PC-9 (cell line): ENCODE measurements around the gene TMEM273. TPM values are rescaled to one million over a fixed set of nuclear protein-coding genes. Genes with fewer than 3 reads are reported as not detected.

ENCODE experiments used
- BruUV-seq: library from RNA; stranded (reverse); fragments of 400-500 nt; replicated peaks from 2 replicates; lab custom pipeline; 2021; lab: Mats Ljungman, UMichigan
- CTCF ChIA-PET: fragments of 300-600 bp; sonication (Branson Sonifier 250); formaldehyde crosslinking; loops from one replicate; lab custom pipeline; 2022; ENCODE audit warnings: antibody characterized with exemption; lab: Charles Lee
- POLR2A ChIA-PET: fragments of 300-600 bp; sonication (Branson Sonifier 250); formaldehyde crosslinking; loops from one replicate; lab custom pipeline; 2022; ENCODE audit warnings: antibody characterized with exemption; ENCODE audit not compliant: unreplicated experiment; lab: Charles Lee
- DNase-seq, 2 experiments: peaks; one replicate each; pipeline versions ENCODE4 v3.0.0 to v3.0.0-alpha.2; 2015 to 2022; ENCODE audit warnings: mixed read lengths in 1 of 2
- H2AFZ ChIP-seq: fragments of 200-600 bp; sonication (generic); 2 replicates; pipeline ENCODE4 v1.8.1; 2017; ENCODE audit warnings: antibody characterized with exemption
- H3F3A ChIP-seq: fragments of 200-600 bp; sonication (generic); 2 replicates; pipeline ENCODE4 v1.8.1; 2017; ENCODE audit warnings: antibody characterized with exemption, mild to moderate bottlenecking, low read depth; ENCODE audit not compliant: insufficient read depth
- H3K27ac ChIP-seq: fragments of 200-600 bp; sonication (generic); 2 replicates; pipeline ENCODE4 v1.6.1; 2016; ENCODE audit warnings: mixed run types
- H3K27me3 ChIP-seq: fragments of 200-600 bp; sonication (generic); 2 replicates; pipeline ENCODE4 v1.6.1; 2016; ENCODE audit warnings: low read depth, mixed run types; ENCODE audit not compliant: insufficient read depth
- H3K36me3 ChIP-seq: fragments of 200-600 bp; sonication (generic); 2 replicates; pipeline ENCODE4 v1.6.1; 2016; ENCODE audit warnings: low read depth, mixed run types
- H3K4me1 ChIP-seq: fragments of 200-600 bp; sonication (generic); replicated peaks from 2 replicates; pipeline ENCODE4 v1.6.1; 2016; ENCODE audit warnings: mixed run types; ENCODE audit not compliant: insufficient read depth
- H3K4me2 ChIP-seq: fragments of 200-600 bp; sonication (generic); 2 replicates; pipeline ENCODE4 v1.6.1; 2017; ENCODE audit warnings: mixed run types
- H3K4me3 ChIP-seq: fragments of 200-600 bp; sonication (generic); 2 replicates; pipeline ENCODE4 v1.6.1; 2016; ENCODE audit warnings: mixed run types
- H3K79me2 ChIP-seq: fragments of 200-600 bp; sonication (generic); 2 replicates; pipeline ENCODE4 v1.6.1; 2017; ENCODE audit warnings: low read depth, mixed run types
- H3K9me2 ChIP-seq: fragments of 200-600 bp; sonication (generic); 2 replicates; pipeline ENCODE4 v1.8.1; 2017; ENCODE audit warnings: mild to moderate bottlenecking; ENCODE audit not compliant: insufficient read depth
- H3K9me3 ChIP-seq: fragments of 200-600 bp; sonication (generic); 2 replicates; pipeline ENCODE4 v1.8.1; 2016; ENCODE audit warnings: low read depth; ENCODE audit not compliant: insufficient read depth
- H4K20me1 ChIP-seq: fragments of 200-600 bp; sonication (generic); 2 replicates; pipeline ENCODE4 v1.8.1; 2017; ENCODE audit not compliant: insufficient read depth
- EZH2 ChIP-seq: fragments of 200-600 bp; sonication (generic); IDR thresholded peaks from 2 replicates; pipeline ENCODE4 v1.8.0; 2017; ENCODE audit warnings: antibody characterized with exemption, low read depth
- intact Hi-C: fragments of 100-400 bp; cut with micrococcal nuclease; formaldehyde crosslinking; loops from one replicate; pipeline ENCODE4 v1.10.0; 2022; ENCODE audit not compliant: unreplicated experiment
- total RNA-seq: library from RNA; stranded (reverse); gene quantifications from 2 replicates; pipeline ENCODE4 v1.2.3, GENCODE V29; 2021
- TF ChIP-seq, protein P1 (sequence below): fragments of 200-600 bp; sonication (generic); conservative IDR thresholded peaks from 2 replicates; pipeline ENCODE4 v1.6.1; 2017; ENCODE audit warnings: mixed run types, antibody characterized with exemption, mild to moderate bottlenecking, moderate library complexity

TMEM273 gene
- total RNA-seq, 1 experiment from 2014 or later = 0.26 TPM

DNA sequence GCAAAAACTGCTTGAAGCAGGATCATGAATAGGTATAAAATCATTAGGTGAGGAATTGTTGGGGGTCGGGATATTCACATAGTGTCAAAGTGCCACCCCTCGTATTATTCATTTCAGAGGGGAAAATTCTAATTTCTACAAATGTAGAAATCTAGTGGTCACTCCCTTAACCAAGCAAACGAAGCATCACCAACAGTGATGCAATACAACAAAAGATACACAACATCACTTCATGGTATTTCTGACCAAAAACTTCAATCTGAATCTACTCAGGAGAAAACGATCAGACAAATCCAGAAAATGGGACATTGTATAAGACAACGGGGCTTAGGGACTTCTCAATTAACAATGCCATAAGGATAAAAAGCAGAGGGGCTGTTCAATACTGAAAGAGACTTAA lies 28.1 kb downstream of the TMEM273 start:
- no peak for DNase-seq
- no peaks in the 10 kb centered on the region for H3K9me3 ChIP-seq
- H4K20me1 ChIP-seq = no peaks in the 10 kb centered on the region
- no peaks in the 10 kb centered on the region for H3F3A ChIP-seq
- H3K27ac ChIP-seq = no peak overlapping the region
- H3K4me1 ChIP-seq = no peaks in the 10 kb centered on the region
- no peaks in the 10 kb centered on the region for H3K36me3 ChIP-seq
- 0 out of 2 replicates have a peak, but pooled peaks cover 4% of the 10 kb centered on the region for H3K27me3 ChIP-seq
- no peaks in the 10 kb centered on the region for H3K9me2 ChIP-seq
- CTCF ChIA-PET = no interaction called here
- TF ChIP-seq, protein P1, sequence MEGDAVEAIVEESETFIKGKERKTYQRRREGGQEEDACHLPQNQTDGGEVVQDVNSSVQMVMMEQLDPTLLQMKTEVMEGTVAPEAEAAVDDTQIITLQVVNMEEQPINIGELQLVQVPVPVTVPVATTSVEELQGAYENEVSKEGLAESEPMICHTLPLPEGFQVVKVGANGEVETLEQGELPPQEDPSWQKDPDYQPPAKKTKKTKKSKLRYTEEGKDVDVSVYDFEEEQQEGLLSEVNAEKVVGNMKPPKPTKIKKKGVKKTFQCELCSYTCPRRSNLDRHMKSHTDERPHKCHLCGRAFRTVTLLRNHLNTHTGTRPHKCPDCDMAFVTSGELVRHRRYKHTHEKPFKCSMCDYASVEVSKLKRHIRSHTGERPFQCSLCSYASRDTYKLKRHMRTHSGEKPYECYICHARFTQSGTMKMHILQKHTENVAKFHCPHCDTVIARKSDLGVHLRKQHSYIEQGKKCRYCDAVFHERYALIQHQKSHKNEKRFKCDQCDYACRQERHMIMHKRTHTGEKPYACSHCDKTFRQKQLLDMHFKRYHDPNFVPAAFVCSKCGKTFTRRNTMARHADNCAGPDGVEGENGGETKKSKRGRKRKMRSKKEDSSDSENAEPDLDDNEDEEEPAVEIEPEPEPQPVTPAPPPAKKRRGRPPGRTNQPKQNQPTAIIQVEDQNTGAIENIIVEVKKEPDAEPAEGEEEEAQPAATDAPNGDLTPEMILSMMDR = no peak
- TF ChIP-seq EZH2 = no peak
- H3K79me2 ChIP-seq = no peaks in the 10 kb centered on the region
- H3K4me2 ChIP-seq = no peak overlapping the region
- no TSS peak for BruUV-seq
- POLR2A ChIA-PET = no interaction called here
- intact Hi-C loops = no loop called here
- no peak overlapping the region for H3K4me3 ChIP-seq
- H2AFZ ChIP-seq = no peak overlapping the region

DNA sequence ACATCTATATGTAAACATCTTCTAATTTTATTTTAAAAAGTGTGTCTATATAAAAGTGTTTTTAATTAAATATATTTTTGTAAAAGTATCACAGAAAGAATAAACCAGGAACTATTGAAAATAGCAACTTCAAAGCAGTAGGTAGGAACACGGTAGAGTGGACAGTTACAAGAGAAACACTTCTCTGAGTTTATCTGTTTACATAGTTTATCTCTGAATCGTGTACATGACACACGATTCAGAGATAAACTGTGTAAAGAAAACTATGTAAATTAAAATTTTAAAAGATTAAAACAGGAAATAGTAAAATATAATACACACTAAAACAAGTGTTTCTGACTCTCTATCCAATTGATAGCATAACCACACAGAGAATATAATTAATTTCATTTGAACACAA lies 29.3 kb downstream of the TMEM273 start:
- H3F3A ChIP-seq = no peaks in the 10 kb centered on the region
- H3K79me2 ChIP-seq = no peaks in the 10 kb centered on the region
- no peaks in the 10 kb centered on the region for H3K9me2 ChIP-seq
- H3K27ac ChIP-seq = no peak overlapping the region
- ChIA-PET CTCF (no interaction called here), POLR2A (no interaction called here)
- H3K9me3 ChIP-seq = no peaks in the 10 kb centered on the region
- intact Hi-C loops = no loop called here
- TF ChIP-seq, protein P1 = no peak
- TF ChIP-seq EZH2 = no peak
- no peaks in the 10 kb centered on the region for H3K36me3 ChIP-seq
- BruUV-seq = no TSS peak
- no peak overlapping the region for H3K4me3 ChIP-seq
- H2AFZ ChIP-seq = no peak overlapping the region
- H3K27me3 ChIP-seq = 0 out of 2 replicates have a peak, but pooled peaks cover 11% of the 10 kb centered on the region
- no peak overlapping the region for H3K4me2 ChIP-seq
- no peak for DNase-seq
- no peaks in the 10 kb centered on the region for H4K20me1 ChIP-seq
- no peaks in the 10 kb centered on the region for H3K4me1 ChIP-seq

DNA sequence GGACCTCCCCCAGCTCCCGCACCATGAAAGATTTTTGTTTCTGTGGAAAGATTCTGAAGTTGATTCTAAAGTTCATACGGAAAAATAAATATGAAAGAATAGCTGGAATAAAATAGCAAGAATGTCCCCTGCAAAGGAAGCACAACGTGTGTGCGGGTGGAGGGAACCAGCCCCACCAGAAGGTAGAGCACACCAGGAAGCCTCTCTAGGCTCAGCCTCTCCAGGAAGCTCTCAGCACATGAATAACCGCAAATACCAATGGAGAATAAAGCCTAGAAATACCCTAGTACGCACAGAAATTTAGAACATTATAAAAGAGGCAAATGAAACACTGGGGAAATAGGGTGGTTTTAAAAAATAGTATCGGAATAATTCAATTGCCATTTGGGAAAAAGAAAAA lies 29.8 kb downstream of the TMEM273 start:
- no peak for DNase-seq
- no peak overlapping the region for H2AFZ ChIP-seq
- H3K9me3 ChIP-seq = no peaks in the 10 kb centered on the region
- 0 out of 2 replicates have a peak, but pooled peaks cover 12% of the 10 kb centered on the region for H3K27me3 ChIP-seq
- H4K20me1 ChIP-seq = no peaks in the 10 kb centered on the region
- no peak overlapping the region for H3K27ac ChIP-seq
- H3F3A ChIP-seq = no peaks in the 10 kb centered on the region
- no peaks in the 10 kb centered on the region for H3K36me3 ChIP-seq
- no TSS peak for BruUV-seq
- no peak overlapping the region for H3K4me3 ChIP-seq
- no peaks in the 10 kb centered on the region for H3K79me2 ChIP-seq
- TF ChIP-seq EZH2 = no peak
- TF ChIP-seq, protein P1 = no peak
- H3K4me2 ChIP-seq = no peak overlapping the region
- ChIA-PET CTCF (no interaction called here), POLR2A (no interaction called here)
- no peaks in the 10 kb centered on the region for H3K9me2 ChIP-seq
- intact Hi-C loops = no loop called here
- no peaks in the 10 kb centered on the region for H3K4me1 ChIP-seq
